GM11168 (cell line): ENCODE measurements around the gene MANF.

ENCODE experiments used
- in situ Hi-C: fragments of 300-500 bp; cut with MboI; formaldehyde crosslinking; loops from one replicate; pipeline ENCODE4 v1.12.0; 2022; ENCODE audit warnings: low sequenced_read_pairs; ENCODE audit not compliant: unreplicated experiment

The MANF gene

DNA sequence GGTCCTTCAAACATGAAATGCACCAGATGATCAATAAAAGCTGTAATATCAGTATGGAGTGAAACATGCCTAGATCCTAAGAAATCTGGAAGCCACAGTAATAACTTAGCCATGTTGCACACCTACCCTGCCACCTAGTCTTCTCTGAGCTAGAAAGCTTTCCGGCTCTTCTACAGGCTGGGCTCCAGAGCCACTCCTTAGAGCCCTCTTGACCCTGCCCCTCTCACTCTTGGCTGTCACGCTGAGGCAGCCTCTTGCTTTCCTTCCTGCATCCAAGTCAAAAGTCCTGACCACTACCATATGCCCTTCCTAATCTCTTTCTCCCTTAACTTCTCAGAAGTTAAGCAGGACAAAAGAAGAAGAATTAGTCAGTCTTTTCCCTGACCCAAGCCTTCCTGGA, 23.7 kb downstream of the MANF start:
- in situ Hi-C loops = no loop called here

DNA sequence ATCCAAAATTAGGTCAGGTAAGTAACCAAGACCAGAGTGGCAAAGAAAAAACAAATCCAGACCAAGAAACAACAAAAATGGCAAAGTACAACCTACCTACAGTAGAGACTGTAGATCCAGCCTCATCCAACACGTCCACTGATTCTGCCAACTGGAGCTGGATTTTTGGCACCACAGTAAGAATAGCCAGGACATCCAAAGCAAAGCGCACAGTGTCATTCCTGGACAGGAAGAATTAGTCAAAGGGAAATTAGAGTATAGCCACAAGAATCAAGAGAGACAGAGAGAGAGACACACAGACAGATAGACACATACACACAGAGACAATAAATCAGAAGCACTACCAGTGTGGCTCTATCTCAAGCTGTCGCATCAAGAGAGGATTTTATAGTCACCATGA, 37.1 kb downstream of the MANF start:
- in situ Hi-C loops = no loop called here

DNA sequence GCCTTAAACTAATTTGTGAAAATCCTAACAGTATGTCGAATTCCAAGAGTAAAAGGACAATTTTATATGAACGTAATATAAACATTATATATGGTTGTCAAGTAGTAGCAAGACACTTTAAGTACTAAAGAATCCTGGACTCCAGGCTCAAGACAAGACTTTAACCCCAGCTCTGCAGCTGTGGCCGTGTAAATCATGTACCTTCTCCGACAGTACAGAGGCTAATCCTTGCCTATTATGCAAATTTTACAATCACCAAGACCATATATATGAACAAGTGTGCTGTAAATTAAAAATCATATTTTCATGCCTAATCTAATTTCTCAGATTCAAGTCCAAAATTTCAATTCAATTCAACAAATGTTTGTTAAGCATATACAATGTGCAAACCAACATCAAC, 41.8 kb downstream of the MANF start:
- in situ Hi-C loops = loop anchor here (5.0 kb wide), 1 partner anchor 35 kb away; the partner anchor contains the start of gene RBM15B

DNA sequence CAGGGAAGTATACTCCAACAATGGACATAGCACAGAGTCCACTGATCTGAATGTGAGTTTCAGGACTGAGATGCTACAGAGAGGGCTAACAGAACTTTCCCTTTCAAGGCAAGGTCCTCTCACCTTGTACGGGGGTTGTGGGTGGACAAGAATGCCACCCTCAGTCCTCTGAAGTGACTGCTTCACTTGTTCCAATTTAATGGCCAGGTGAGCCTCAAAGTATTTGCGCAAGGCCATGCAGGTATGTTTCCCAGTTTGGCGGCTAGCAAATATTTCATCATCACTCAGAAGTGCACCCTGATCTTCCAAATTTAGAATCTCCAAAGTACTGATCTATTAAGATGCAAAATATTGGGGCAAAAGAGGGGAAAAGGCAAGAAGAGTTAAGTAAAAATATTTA, 44.0 kb downstream of the MANF start:
- in situ Hi-C loops = loop anchor here (5.0 kb wide), 1 partner anchor 37 kb away; the partner anchor contains the start of gene RBM15B

DNA sequence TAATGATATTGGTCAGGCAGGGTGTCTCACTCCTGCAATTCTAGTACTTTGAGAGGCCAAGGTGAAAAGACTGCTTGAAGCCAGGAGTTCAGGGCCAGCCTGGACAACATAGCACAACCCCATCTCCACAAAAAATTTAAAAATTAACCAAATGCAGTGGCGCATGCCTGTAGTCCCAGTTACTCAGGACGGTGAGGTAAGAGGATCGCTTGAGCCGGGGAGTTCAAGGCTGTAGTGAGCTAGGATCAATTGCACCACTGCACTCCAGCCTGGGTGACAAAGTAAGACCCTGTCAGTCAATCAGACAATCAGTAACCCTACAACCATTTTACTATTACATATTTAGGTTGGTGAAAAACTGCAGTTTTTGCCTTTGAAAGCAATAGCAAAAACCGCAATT, 49.0 kb downstream of the MANF start:
- in situ Hi-C loops = no loop called here

DNA sequence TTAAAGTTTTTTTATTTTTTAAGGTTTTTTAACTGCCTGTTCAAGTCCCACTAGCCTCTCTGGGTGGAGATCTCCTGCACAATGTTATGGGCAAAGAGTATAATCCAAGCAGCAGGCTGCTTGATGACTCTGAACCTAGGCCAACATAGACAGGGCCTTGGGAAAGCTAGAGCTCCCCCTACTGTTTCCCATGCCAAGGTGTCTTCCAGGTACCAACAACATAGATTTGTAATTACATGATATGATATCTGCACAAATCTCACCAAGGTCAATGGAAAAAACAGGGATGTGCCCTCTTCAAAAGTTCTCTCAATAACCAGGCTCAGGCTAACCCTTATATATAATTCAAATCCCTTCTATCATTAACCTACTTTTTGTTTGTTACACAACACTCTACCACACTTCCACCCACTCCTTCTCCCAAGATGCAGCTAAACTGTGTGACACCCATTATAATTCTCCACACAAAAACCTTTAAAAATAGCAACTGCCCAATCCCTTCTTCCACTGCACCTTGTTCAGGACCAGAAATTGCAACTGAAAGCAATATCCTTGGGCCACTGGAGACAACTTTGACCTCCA, 49.7 kb downstream of the MANF start:
- in situ Hi-C loops = no loop called here

DNA sequence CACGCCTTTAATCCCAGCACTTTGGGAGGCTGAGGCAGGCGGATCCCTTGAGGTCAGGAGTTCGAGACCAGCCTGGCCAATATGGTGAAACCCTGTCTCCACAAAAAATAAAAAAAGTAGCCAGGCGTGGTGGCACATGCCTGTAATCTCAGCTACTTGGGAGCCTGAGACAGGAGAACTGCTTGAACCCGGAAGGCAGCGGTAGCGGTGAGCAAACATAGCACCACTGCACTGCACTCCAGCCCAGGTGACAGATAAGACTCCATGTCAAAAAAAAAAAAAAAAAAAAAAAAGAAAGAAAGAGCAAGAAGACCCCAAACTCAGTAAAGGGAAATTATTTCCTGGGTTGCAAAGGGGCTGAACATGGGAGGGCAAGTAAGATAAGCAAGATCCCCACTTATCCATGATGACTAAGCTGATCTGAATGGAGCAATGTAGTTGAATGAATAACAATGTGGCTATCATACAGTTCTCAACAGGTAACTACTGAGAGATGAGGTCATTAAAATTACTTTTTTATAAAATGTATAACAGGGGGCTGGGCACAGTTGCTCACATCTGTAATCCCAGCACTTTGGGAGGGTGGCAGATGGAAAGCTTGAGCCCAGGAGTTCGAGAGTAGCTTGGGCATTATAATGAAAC, 52.0 kb downstream of the MANF start:
- in situ Hi-C loops = no loop called here
